Measurements from ENCODE around the gene CECR2.

GRCh38 chr22:17350292-17350691 is 19.0 kb upstream of the CECR2 start:
- TF ChIP-seq, protein P1, sequence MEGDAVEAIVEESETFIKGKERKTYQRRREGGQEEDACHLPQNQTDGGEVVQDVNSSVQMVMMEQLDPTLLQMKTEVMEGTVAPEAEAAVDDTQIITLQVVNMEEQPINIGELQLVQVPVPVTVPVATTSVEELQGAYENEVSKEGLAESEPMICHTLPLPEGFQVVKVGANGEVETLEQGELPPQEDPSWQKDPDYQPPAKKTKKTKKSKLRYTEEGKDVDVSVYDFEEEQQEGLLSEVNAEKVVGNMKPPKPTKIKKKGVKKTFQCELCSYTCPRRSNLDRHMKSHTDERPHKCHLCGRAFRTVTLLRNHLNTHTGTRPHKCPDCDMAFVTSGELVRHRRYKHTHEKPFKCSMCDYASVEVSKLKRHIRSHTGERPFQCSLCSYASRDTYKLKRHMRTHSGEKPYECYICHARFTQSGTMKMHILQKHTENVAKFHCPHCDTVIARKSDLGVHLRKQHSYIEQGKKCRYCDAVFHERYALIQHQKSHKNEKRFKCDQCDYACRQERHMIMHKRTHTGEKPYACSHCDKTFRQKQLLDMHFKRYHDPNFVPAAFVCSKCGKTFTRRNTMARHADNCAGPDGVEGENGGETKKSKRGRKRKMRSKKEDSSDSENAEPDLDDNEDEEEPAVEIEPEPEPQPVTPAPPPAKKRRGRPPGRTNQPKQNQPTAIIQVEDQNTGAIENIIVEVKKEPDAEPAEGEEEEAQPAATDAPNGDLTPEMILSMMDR (IDR thresholded peaks at IDR 0.05 in 4 of 5, conservative IDR thresholded peaks at IDR 0.05 in 1 of 5), result no peak
- TF ChIP-seq POLR2A (IDR thresholded peaks at IDR 0.05), result no peak

All from gastrocnemius medialis (tissue), 4 donors.